K562 (cell line): ENCODE measurements around the gene MACF1. TPM values are rescaled to one million over a fixed set of nuclear protein-coding genes. Genes with fewer than 3 reads are reported as not detected.

Experiments
- ATF1 ChIP-seq, 2 experiments: fragments of 450-650 bp in 1 of 2; IDR thresholded peaks; 2 replicates each; pipeline ENCODE4 v1.6.1; 2016; ENCODE audit warnings: missing compliant biosample characterization in 1 of 2, missing genetic modification characterization in 1 of 2
- ATF7 ChIP-seq: fragments of 450-650 bp; IDR thresholded peaks from 2 replicates; pipeline ENCODE4 v1.7.1; 2014; ENCODE audit warnings: mild to moderate bottlenecking, moderate library complexity
- BHLHE40 ChIP-seq: IDR thresholded peaks from 2 replicates; pipeline ENCODE4 v1.6.1; 2011; ENCODE audit warnings: low read length, improper control_type of control experiment
- BRF1 ChIP-seq: IDR thresholded peaks from 3 replicates; pipeline ENCODE4 v1.6.1; 2011; ENCODE audit warnings: borderline replicate concordance, mild to moderate bottlenecking; ENCODE audit not compliant: insufficient read length; ENCODE audit errors: extremely low read depth
- ESRRA ChIP-seq: fragments of 450-650 bp; IDR thresholded peaks from 2 replicates; pipeline ENCODE4 v1.6.1; 2014; ENCODE audit warnings: low read depth, mild to moderate bottlenecking, moderate library complexity, borderline replicate concordance
- FOSL1 ChIP-seq: fragments of 200-800 bp; sonication (Bioruptor generic); conservative IDR thresholded peaks from 2 replicates; pipeline ENCODE4 v1.6.1; 2016; ENCODE audit warnings: missing genetic modification characterization, missing compliant biosample characterization
- GTF2A2 ChIP-seq: IDR thresholded peaks from 2 replicates; pipeline ENCODE4 v1.6.1; 2016; ENCODE audit warnings: mild to moderate bottlenecking, missing genetic modification characterization, missing compliant biosample characterization
- HMGN3 ChIP-seq: IDR thresholded peaks from 2 replicates; pipeline ENCODE4 v1.6.1; 2011; ENCODE audit warnings: borderline replicate concordance, low read depth, mild to moderate bottlenecking, mixed read lengths, low read length; ENCODE audit not compliant: insufficient read length; ENCODE audit errors: extremely low read depth
- L3MBTL2 ChIP-seq: fragments of 450-650 bp; IDR thresholded peaks from 2 replicates; pipeline ENCODE4 v1.6.1; 2016; ENCODE audit warnings: mild to moderate bottlenecking, moderate library complexity
- MBD2 ChIP-seq: sonication (generic); IDR thresholded peaks from 2 replicates; pipeline ENCODE4 v1.6.1; 2016; ENCODE audit warnings: low read depth, borderline replicate concordance
- NONO ChIP-seq, 2 experiments: fragments of 200-400 bp in 1 of 2; fragments of 450-650 bp in 1 of 2; formaldehyde crosslinking in 1 of 2; IDR thresholded peaks; 2 replicates each; pipeline ENCODE4 v1.6.1; 2017; ENCODE audit warnings: low read depth in 2 of 2, mild to moderate bottlenecking in 2 of 2, moderate library complexity in 2 of 2, low read length in 1 of 2
- PKNOX1 ChIP-seq: fragments of 450-650 bp; IDR thresholded peaks from 2 replicates; pipeline ENCODE4 v1.6.1; 2016
- POLR2AphosphoS5 ChIP-seq: IDR thresholded peaks from 2 replicates; pipeline ENCODE4 v1.6.1; 2011; ENCODE audit warnings: mild to moderate bottlenecking, low read depth, low read length, moderate library complexity; ENCODE audit not compliant: control insufficient read depth, insufficient read depth
- PTBP1 ChIP-seq: fragments of 200-400 bp; formaldehyde crosslinking; IDR thresholded peaks from 2 replicates; pipeline ENCODE4 v1.6.1; 2017; ENCODE audit warnings: low read depth, low read length
- SAFB ChIP-seq: fragments of 200-400 bp; formaldehyde crosslinking; IDR thresholded peaks from 2 replicates; pipeline ENCODE4 v1.6.1; 2017; ENCODE audit warnings: low read depth, low read length, borderline replicate concordance
- SPI1 ChIP-seq: IDR thresholded peaks from 2 replicates; pipeline ENCODE4 v1.6.1; 2011; ENCODE audit warnings: low read depth, low read length, control low read depth, borderline replicate concordance
- STAT5A ChIP-seq: IDR thresholded peaks from 2 replicates; pipeline ENCODE4 v1.6.1; 2012; ENCODE audit warnings: low read length, inconsistent platforms, borderline replicate concordance
- SUPT5H ChIP-seq: fragments of 450-650 bp; IDR thresholded peaks from 2 replicates; pipeline ENCODE4 v1.6.1; 2016
- TBP ChIP-seq: optimal IDR thresholded peaks from 2 replicates; pipeline ENCODE3; 2011; ENCODE audit warnings: low read depth, low read length, improper control_type of control experiment
- TFAM ChIP-seq: fragments of 250-450 bp; sonication (Bioruptor Pico); conservative IDR thresholded peaks from 2 replicates; pipeline ENCODE4 v1.5.0; 2021; ENCODE audit warnings: mild to moderate bottlenecking, moderate library complexity
- TFAP4 ChIP-seq: sonication (generic); formaldehyde crosslinking; IDR thresholded peaks from 2 replicates; pipeline ENCODE4 v1.8.0; 2022; ENCODE audit warnings: missing genetic modification reagents, mild to moderate bottlenecking, moderate library complexity, borderline replicate concordance
- TGIF2 ChIP-seq: sonication (generic); formaldehyde crosslinking; IDR thresholded peaks from 2 replicates; pipeline ENCODE4 v1.8.1; 2022; ENCODE audit warnings: mild to moderate bottlenecking, missing genetic modification reagents, moderate library complexity
- YBX1 ChIP-seq: fragments of 450-650 bp; IDR thresholded peaks from 2 replicates; pipeline ENCODE4 v1.7.1; 2016; ENCODE audit warnings: mild to moderate bottlenecking
- ZNF584 ChIP-seq: fragments of 200-800 bp; sonication (Bioruptor generic); IDR thresholded peaks from 2 replicates; pipeline ENCODE4 v1.6.1; 2016; ENCODE audit warnings: low read depth, mild to moderate bottlenecking, missing genetic modification characterization, missing compliant biosample characterization
- ZNF589 ChIP-seq: fragments of 200-800 bp; sonication (Bioruptor generic); IDR thresholded peaks from 2 replicates; pipeline ENCODE4 v1.6.1; 2016; ENCODE audit warnings: low read depth, missing genetic modification characterization, missing compliant biosample characterization
- polyA plus RNA-seq, 8 experiments: library from polyadenylated mRNA; depleted of rRNA in 4 of 8; stranded (reverse) in 5 of 8; unstranded in 3 of 8; fragments of >200 nt; fragmentation: Nextera tagmentation in 2 of 8; fragmentation: Illumina TruSeq in 1 of 8; extraction: Ambion mirVana in 2 of 8; extraction: Trizol in 1 of 8; gene quantifications; 2 replicates each; pipeline versions ENCODE4 v1.2.1 to v1.2.3, GENCODE V29; 2011 to 2014; ENCODE audit warnings: inconsistent platforms in 1 of 8, missing spikeins in 1 of 8
- total RNA-seq, 7 experiments: library from RNA; depleted of rRNA in 6 of 7; stranded (reverse); fragments of >200 nt in 6 of 7; fragmentation: Illumina TruSeq in 2 of 7; extraction: Trizol in 2 of 7; gene quantifications; 2 replicates each; pipeline versions ENCODE4 v1.2.1 to v1.2.3, GENCODE V29; 2011 to 2021; ENCODE audit warnings: low replicate concordance in 1 of 7
- TF ChIP-seq, protein P1 (sequence below): fragments of 450-650 bp; IDR thresholded peaks from 2 replicates; pipeline ENCODE4 v1.6.1; 2017; ENCODE audit warnings: mild to moderate bottlenecking, moderate library complexity

Gene MACF1
- total and polyA plus RNA-seq, 9 of the 15 experiments (the other 6 are each of a cell fraction or from before 2014, with no cell fraction given): 13.2 to 232 (median 112) TPM

- no peak; the same call in 1 of the 2 replicates for TF ChIP-seq ATF1 (CRISPR knock-in tag; IDR thresholded peaks at IDR 0.05)
- TF ChIP-seq ATF1 (tag; IDR thresholded peaks at IDR 0.05): peak; percentile 98
- TF ChIP-seq TFAM: no peak
- TF ChIP-seq FOSL1: peak; percentile 10; the same call in 1 of the 2 replicates
- TF ChIP-seq BRF1: no peak
- no peak for TF ChIP-seq GTF2A2 (tag)
- peak; percentile 42 for TF ChIP-seq BHLHE40
- peak; percentile 99 for TF ChIP-seq ATF7
- TF ChIP-seq SPI1: no peak
- TF ChIP-seq ZNF589 (CRISPR knock-in tag): peak; percentile 55; the same call in 1 of the 2 replicates
- no peak for TF ChIP-seq NONO (IDR thresholded peaks at IDR 0.05; ENCODE audit: low read depth in 2 of 2, low read length in 1 of 2)
- peak; percentile 68 for TF ChIP-seq SUPT5H
- peak; percentile 48; the same call in 1 of the 2 replicates for TF ChIP-seq MBD2
- TF ChIP-seq HMGN3: no peak
- TF ChIP-seq L3MBTL2: 0 out of 2 replicates have a peak, but pooled peaks have one; percentile 20
- no peak for TF ChIP-seq TGIF2
- TF ChIP-seq SAFB: no peak
- TF ChIP-seq ESRRA: peak; percentile 17; the same call in 1 of the 2 replicates
- 0 out of 2 replicates have a peak, but pooled peaks have one; percentile 25 for TF ChIP-seq TFAP4
- TF ChIP-seq, protein P1, sequence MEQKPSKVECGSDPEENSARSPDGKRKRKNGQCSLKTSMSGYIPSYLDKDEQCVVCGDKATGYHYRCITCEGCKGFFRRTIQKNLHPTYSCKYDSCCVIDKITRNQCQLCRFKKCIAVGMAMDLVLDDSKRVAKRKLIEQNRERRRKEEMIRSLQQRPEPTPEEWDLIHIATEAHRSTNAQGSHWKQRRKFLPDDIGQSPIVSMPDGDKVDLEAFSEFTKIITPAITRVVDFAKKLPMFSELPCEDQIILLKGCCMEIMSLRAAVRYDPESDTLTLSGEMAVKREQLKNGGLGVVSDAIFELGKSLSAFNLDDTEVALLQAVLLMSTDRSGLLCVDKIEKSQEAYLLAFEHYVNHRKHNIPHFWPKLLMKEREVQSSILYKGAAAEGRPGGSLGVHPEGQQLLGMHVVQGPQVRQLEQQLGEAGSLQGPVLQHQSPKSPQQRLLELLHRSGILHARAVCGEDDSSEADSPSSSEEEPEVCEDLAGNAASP: no peak
- no peak for TF ChIP-seq STAT5A
- TF ChIP-seq ZNF584 (CRISPR knock-in tag): no peak
- no peak for TF ChIP-seq YBX1
- no peak for TF ChIP-seq PTBP1
- peak; percentile 93 for TF ChIP-seq PKNOX1
- TF ChIP-seq TBP: peak; percentile 58
- peak; percentile 56; the same call in 1 of the 2 replicates for TF ChIP-seq POLR2AphosphoS5
Observed at GRCh38 chr1:39158327-39159086, 46.0 kb upstream of the MACF1 start (continued).
